Activated T-cell treated with anti-CD3 and anti-CD28 coated beads for 48 hours (primary cell): Measurements from ENCODE around the gene DUS1L.

ENCODE experiments used
- DNase-seq: peaks from one replicate; pipeline ENCODE4 v3.0.0-alpha.2; 2020; ENCODE audit warnings: low read depth

DUS1L gene

DNA sequence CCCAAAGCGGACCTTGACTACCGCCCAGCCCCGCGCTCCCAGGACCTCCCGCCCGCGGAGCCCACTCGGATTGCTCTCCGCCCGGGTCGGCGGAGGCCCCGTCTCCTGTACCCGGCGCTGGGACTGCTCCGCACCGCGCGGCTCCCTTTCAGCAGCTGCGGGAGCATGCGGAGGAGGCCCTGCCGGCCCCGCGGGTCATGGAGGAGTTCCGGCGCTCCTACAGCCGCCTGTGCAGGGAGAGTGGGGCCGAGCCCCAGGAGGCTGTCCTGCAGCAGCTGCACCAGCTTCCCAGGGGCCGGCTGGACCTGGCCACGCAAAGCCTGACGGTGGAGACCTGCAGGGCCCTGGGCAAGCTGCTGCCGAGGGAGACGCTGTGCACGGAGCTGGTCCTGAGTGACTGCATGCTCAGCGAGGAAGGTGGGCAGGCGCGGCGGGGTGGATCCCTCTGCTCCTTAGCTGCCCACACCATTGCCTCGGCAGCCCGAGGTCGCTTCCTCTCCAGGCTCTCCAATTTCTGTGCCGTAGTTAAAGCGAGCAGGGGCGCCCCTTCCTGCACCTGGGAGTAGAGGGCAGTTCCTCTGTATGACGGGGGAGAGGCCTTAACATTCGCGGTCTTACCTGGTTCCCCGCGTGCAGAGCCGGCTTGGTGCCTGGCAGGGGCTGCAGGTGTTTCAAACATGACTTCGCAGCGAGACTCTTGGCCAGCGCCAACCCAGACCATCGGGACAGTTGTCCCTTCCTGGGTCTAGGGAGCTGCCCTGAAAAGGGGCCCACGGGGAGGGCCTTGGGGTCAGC lies 42.0 kb downstream of the DUS1L start:
- no peak for DNase-seq

DNA sequence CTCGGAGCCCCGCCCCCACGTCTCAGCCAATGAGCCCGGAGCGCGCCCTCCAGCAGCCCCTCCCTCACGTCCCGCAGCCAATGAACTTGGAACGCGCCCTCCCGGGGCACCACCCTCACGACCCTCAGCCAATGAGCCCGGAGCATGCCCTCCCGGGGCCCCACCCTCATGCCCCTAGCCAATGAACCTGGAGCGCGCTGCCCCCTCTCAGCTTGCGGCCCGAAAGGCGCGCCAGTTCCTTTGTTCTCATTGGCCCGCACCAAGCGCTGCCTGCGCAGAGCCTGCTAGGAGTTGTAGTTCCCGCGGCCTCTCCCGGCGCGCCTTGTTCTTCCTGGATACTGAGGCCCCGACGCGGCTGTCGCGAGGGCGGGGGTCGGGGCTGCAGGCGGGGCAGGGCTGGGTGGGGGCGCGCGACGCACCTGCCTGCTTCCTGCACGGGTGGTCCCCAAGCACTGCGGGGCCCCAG lies 42.6 kb downstream of the DUS1L start, which contains the start of gene LRRC45:
Gene LRRC45, plus strand, starts transcription at position 325 of the 466 bp plus-strand sequence. CDS start 339 bp downstream, outside the sequence.
- peak; percentile 100 for DNase-seq

DNA sequence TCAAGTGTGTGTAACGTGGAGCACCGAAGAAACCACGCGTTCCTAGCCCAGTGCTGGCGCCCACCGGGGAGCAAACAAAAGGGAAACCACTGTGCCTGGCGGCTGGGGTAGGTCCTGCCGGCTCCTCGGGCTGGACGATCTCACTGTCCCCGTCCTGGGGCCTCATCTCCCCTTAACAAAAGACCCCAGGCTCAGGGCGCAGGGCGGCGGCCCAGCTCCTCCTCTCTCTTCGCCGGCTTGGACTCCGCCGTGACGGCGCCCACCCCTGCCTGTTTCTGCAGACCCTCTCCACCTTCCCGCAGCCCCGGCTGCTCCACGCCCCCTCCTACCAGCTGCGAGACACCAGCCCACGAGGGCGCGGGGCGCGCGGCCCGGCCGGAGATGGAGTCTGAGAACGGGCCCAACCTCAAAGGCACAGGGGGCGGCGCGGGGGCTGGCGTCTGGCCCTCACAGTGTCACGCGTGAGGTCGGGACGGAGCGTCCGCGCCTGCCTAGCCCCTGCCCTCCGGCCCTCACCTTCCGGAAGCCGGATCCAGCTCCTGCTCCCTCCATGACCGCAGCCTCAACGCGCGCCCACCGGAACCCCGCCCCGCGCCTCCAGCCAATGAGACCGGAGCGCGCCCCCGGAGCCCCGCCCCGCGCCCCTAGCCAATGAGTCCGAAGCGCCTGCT lies 43.2 kb downstream of the DUS1L start, which contains the start of gene CENPX:
Gene CENPX, minus strand, starts transcription at position 569 of the 671 bp plus-strand sequence. Its CDS starts 17 bp downstream, at position 552.
- DNase-seq, result no peak

DNA sequence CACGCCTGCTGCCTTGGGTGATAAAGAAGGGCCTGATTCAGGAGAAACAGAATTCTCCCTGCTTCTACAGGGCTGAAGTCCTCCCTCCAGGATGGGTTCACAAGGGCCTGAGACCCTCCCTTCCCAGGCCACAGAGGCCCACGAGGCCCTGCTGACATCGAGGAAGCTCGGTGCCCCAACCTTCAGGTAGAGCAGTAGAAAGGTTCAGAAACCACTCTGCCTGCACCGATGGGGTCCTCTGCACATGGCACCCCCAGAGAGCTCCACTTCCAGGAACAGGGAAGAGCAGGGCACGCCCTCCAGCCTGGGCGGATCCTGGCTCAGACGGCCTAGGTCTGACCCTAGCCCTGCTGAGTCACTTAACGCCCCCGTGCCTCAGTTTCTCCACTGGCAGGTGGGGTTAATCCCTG lies 43.7 kb downstream of the DUS1L start:
- DNase-seq, result no peak

DNA sequence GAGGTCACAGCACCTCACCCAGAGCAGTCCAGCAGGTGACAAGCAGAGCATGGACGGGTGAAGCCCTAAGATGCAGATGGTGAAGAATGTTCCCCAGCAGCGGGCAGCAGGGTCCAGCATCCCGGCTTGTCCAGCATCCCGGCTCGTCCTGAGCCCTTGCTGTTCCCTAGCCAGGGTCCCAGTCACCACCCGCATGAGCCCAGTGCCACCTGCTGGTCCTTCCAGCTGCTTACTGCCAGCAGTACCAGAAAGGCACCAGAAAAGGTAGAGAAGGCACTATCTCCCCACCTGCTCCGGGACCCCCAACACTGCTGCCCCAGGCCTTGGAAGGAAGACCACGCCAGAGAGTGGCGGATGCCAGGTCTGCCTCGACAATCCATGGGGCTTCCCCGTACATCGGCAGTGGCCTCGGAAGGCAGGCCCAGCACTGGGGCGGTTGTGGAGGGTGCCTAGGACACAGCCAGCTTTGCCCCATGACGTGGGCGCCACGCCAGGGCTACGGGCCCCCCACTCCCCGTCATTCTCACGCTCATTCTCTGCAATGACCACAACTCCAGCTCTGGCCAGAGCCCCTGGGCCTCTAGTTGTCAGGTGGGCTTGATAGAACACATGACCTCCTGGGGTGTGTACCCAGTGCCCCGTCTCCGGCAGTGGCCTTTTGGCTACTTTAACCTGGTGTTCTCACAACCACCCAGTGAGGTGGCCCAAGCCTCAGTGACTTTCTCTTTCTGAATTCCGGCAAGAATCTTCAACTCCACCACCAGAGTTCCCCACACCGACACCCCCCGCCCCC lies 44.3 kb downstream of the DUS1L start:
- peak; percentile 44 for DNase-seq

GRCh38 chr17:82020572-82021106 lies 45.0 kb downstream of the DUS1L start:
- DNase-seq, result no peak

DNA sequence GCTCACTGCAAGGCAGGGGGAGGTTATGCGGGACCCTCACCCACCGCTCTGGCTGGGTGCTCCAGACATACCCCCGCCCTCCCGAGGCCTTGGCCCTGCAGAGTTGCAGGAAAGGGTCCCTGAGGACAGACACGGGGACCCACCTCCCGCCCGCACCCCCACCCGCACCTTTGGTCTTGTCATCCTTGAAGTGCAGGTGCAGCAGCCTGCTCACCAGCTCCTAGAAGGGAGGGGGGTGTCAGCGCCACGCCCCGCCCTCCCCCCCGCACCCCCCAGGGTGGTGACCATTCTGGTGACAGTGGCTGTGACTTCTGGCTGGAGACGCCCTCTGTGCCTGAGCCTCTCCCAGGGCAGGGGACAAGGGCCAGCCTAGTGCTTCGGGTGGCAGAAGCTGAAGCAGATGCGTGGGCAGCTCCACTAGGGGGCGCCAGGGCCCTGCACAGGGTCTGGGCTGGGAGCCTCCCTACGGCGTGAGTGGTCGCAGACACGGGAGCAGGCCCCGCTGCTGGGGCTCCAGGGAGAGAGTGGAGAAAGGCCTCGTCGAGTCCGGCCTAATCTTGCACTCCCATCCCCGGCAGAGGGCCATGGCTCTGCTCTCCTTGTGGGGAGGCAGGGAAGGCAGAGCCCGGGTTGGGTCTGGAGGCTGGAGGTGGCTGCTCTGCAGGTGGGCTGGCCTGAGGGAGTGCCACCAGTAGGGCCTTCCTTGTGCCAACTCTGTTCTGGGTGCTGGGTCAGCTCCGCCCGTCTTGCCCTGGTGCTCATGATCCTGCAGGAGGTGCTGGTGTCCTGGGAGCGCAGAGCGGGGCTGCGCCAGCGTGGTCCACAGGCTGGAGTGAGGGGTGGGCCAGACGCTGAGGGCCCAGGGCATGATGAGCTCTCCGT lies 45.7 kb downstream of the DUS1L start:
- DNase-seq, result peak; percentile 70

- no peak for DNase-seq
Observed at GRCh38 chr17:82018989-82019689, 46.5 kb downstream of the DUS1L start.

- no peak for DNase-seq
Observed at GRCh38 chr17:82018152-82018988, 47.2 kb downstream of the DUS1L start.

GRCh38 chr17:82017612-82018151 lies 47.9 kb downstream of the DUS1L start:
- no peak for DNase-seq

DNA sequence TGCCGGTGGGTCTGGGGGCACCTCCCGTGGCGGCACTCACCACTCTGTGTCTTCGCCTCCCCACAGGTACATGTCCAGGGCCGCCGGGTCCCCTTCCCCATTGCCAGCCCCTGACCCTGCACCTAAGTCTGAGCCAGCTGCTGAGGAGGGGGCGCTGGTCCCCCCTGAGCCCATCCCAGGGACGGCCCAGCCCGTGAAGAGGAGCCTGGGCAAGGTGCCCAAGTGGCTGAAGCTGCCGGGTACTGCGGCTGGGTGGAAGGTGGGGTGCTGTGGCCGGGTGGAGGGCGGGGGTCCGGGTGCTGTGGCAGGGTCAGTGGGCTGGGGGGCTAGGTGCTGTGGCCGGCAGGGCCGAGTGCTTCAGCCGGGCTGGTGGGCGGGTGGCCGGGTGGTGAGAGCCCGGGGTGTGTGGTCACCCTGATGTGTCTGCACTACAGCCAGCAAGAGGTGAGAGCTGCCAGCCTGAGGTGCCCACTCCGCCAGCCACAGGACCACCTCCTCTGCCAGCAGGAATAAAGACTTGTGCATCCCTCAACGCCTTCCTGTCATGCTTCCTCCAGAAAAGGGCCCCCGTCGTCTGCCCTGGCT lies 48.6 kb downstream of the DUS1L start:
- DNase-seq, result no peak

GRCh38 chr17:82016061-82016874 lies 49.3 kb downstream of the DUS1L start:
- no peak for DNase-seq

GRCh38 chr17:82015311-82015971 lies 50.2 kb downstream of the DUS1L start:
- no peak for DNase-seq

- DNase-seq, result no peak
Observed at GRCh38 chr17:82014971-82015310, 50.7 kb downstream of the DUS1L start.

GRCh38 chr17:82014432-82014831 lies 51.2 kb downstream of the DUS1L start:
- no peak for DNase-seq

DNA sequence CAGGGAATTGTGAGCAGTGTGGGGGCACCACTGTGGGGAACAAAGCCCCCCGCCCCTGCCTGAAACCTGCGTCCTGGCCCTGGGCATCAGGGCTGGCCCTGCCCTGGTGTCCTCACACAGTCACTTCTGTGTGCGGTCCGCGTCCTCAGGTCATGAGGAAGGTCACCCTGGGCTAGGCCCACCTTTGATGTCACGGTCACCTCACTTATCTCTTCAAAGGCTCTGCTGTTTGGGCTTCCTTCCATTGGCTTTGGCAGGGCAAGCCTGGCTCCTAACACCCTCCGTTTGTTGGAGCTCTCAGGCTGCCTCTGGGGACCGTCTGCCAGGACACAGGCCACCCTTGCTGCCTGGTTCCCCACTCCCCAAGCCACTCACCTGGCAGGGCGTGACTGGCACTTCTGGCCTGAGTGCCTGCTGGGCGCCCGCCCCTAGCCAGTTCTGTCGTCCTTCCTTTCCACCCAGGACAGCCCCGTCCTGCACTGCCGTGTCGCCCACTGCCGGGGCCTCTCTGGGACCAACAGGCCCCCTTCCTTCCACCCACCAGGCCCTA lies 51.8 kb downstream of the DUS1L start:
- DNase-seq, result no peak

DNA sequence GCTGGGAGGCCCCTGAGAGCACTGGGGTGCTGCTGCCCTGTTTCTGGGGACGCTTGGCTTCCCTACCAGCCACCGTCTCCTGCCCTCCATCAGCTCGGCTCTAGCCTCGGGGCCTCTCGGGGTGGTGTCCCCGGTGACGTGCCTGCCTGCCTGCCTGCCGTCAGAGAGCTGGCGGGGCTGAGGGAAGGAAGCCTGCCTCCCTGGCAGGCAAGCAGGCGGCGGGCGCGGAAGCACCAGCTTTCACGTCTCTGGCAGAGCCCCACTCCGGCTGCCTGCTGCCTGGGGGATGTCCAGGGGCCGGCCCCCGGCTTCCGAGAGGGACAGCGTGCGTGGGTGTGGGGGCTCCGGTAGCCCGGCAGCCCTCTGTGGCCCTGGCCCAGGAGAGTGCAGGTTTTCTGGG lies 52.3 kb downstream of the DUS1L start:
- no peak for DNase-seq
